HG03097 (cell line): Measurements from ENCODE around the gene EXOC1.
"Not testable (repeated sequence)": the region's sequence is repeated elsewhere in the genome, so short reads cannot be mapped to it uniquely, and the experiment has no call there.

Source experiments
- ATAC-seq: cut with Tn5 transposase; IDR thresholded peaks from one replicate; pipeline ENCODE4 v1.9.1; 2021; ENCODE audit not compliant: unreplicated experiment, low FRiP score

EXOC1 gene

DNA sequence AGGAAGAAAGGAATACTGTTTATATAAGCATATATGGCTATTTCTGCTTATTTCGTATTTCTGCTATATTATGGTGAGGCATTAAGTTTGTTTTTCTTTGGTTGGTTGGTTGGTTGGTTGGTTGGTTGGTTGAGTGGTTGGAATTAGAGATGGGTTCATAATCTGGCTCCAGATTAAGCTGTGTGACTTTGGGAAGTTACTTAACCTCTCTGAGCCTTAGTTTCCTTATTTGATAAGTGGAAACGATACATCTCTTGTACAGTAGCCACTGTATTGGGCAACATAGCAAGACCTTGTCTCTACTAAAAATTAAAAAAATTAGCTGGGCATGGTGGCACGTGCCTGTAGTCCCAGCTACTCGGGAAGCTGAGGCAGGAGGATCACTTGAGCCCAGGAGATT is 49.2 kb downstream of the EXOC1 start:
- no peak for ATAC-seq

DNA sequence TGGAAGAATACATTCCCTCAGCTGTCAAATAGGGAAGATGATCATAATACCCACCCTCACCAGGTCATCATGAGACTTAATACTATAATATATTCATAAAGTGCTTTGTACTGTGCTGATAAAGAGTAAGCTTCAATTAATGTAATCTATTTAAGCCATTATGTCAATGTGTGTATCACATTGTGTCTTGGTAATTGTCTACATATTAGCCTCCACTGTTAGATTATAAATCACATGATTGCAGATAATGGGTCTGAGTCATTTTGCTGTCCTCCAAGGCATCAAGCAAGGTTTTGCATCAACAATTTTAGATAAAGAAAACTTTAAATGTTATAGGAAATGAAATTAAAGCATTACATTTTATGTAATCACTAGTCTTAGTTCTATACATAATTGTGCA is 50.1 kb downstream of the EXOC1 start:
- no peak for ATAC-seq

GRCh38 chr4:55904576-55904975 is 51.1 kb downstream of the EXOC1 start:
- no peak for ATAC-seq

DNA sequence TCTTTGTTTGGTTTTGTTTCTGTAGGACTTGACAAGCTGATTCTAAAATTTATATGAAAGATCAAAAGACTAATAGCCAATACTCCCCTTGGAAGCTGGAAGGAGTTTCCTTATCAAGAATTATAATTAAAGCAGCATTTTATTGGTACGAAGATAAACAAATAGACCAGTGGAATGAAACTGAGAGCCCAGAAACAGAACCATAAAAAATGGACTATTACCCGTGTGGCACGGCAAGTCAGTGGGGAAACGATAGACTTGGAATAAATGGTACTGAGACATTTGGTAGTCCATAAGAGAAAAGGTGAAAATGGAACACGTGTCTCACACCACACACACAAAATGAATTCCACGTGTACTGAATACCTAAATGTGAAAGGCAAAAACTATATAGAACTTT is 52.9 kb downstream of the EXOC1 start:
- no peak for ATAC-seq

DNA sequence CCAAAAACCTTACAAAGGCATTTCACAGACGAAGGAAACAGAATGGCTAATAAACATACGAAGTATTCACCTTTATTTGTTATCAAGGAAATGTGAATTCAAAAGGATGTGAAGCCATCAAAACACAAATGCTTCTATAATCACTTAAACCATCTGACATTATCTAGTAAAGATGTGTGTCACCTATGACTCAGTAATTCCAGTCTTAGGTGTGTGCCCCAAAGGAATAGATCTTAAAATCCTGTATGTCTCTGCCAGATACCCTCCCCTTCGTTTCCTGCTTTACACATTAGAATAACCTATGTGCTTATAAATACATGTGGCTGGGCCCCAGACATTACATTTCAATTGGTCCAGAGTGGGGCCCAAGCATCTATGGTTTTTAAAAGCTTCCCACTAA is 53.5 kb downstream of the EXOC1 start:
- ATAC-seq = no peak

GRCh38 chr4:55907469-55907868 is 54.0 kb downstream of the EXOC1 start:
- no peak for ATAC-seq

GRCh38 chr4:55910140-55910539 is 56.7 kb downstream of the EXOC1 start:
- ATAC-seq = no peak

GRCh38 chr4:55912249-55912648 is 58.8 kb downstream of the EXOC1 start:
- no peak for ATAC-seq

DNA sequence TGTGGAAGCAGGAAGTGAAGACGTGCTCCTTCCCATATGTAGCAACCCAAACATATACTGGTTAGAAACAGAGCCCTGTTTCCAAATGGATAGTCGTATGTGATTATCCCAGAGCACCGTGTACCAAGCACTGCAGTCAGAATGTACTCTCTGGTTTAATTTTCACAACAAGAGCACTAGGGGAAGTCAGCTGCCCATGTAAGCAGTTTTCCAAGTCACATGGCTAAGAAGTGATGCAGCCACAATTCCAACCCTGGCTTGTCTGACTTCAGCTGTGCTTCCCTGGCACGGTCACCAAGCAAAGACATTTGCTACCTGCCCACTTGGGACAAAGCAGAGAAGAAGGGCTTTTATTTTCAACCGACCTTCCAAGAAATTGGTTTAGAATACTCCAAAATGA is 67.1 kb downstream of the EXOC1 start:
- no peak for ATAC-seq

DNA sequence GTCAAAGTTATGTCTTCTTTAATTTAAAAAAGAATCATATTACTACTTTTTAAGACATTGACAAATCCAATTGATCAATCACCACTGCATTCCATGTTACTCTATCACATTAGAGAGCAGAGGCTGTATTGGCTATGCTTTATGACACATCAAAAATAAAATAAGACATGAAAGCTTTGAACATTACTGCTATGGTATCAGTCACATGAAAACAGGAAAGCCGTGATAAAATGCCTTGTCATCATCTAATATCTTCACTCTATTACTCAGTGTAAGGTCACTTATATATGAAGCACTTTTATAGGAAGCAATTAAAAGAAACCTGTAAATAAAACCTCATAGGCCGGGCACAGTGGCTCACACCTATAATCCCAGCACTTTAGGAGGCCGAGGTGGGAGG is 67.6 kb downstream of the EXOC1 start:
- ATAC-seq = no peak

DNA sequence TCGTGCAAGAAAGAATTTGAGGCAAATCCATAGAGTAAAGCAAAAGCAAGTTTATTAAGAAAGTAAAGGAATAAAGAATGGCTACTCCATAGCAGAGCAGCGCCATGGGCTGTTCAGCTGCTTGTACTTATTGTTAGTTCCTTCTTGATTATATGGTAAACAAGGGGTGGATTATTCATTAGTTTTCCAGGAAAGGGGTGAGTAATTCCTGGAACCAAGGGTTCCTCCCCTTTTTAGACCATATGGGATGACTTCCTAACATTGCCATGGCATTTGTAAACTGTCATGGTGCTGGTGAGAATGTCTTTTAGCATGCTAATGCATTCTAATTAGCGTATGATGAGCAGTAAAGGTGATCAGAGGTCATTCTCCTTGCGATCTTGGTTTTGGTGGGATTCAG is 71.8 kb downstream of the EXOC1 start:
- no peak for ATAC-seq

DNA sequence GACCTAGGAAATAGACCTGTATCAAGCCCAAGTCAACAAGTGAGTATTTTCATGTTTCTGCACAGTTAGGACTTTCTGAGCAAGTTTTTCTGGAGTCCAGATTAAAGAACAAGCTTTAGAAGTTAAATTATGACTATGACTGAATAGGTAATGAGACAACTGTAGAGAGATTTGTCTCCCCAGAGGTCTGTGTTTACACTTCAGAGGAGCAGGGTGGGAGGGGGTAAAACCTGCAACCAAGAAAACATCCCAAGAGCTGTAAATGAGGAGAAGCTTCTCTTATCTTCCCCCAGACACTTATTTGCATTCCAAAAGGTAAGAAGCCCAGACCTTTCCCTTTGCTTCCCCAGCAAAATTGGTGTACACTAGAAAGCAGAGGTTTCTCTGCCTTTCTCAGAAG is 73.2 kb downstream of the EXOC1 start:
- ATAC-seq = no peak

DNA sequence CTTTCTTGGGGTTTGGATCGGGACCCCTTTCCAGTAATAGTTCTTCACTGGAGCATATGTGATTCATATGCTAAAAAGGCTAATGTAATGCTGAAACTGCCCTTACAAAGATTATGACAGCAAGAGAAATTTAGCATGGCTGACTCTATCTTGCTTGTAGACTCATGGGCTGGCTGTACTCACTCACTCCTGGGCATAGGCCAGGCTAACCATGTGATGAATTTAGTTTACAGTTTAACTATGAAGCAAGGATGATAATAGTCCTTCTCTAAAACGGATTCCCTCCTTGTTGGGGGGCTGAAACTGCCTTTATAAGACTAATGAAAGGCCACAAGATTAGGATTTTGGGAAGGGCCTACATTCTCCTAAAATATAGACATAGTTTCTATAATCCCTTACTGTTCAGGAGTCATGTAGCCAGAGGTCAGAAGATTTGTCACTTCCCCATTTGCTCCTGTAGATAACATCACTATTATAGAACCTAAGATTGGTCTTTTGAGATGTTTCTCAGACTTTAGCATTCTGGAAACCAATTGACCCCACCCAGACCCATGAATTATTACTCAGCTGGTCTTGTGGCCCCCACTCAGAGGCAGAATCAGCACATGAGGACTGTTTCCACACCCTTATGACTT is 74.5 kb downstream of the EXOC1 start:
- ATAC-seq = no peak

GRCh38 chr4:55928846-55929245 is 75.4 kb downstream of the EXOC1 start:
- ATAC-seq = no peak

DNA sequence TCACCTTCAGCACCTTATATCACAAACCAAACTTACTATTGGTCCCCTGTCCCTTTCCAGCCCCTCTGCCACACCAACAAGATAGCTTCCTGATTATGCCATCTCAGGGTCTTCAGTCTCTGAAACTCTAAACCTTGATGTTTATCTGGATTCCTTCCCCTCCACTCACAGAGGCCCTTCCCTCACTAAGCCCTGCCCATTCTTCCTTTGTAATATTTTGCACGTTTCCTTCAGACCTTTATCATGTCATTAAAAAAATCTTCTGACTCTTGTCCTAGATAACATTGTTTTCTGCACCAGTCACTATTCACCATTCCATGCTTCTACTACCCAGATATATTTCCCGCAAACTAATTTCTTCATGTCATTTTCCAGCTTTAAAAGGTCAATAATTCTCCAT is 77.6 kb downstream of the EXOC1 start:
- ATAC-seq = no peak

DNA sequence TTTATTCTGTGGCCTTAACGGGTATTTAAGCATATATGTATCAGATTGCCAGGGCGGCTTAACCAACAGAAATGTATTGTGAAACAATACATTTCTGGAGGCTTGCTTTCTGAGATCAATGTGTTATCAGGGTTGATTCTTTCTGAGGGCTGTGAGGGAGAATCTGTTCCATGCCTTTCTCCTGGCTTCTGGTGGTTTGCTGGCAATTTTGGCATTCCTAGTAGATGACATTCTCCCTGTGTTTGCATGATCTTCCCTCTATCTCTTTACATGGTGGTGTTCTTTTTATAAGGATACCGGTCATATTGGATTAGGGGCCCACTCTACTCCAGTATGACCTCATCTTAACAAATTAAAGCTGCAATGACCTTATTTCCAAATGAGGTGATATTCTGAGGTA is 78.4 kb downstream of the EXOC1 start:
- ATAC-seq = no peak

GRCh38 chr4:55932511-55932910 is 79.1 kb downstream of the EXOC1 start:
- ATAC-seq = no peak

- no peak for ATAC-seq
Measured at GRCh38 chr4:55933611-55934010, 80.2 kb downstream of the EXOC1 start.

DNA sequence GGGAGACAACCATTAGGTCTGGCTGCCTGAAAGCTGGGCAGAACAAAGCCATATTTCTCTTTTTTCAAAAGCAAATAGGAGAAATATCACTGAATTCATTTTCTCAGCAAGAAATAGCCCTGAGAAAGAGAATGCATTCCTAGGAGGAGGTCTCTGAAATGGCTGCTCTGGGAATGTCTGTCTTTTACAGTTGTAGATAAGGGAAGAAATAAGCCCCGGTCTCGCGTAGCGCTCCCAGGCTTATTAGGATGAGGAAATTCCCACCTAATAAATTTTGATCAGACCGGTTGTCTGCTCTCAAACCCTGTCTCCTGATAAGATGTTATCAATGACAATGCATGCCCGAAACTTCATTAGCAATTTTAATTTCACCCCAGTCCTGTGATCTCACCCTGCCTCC is 82.5 kb downstream of the EXOC1 start:
- ATAC-seq = not testable (repeated sequence)

DNA sequence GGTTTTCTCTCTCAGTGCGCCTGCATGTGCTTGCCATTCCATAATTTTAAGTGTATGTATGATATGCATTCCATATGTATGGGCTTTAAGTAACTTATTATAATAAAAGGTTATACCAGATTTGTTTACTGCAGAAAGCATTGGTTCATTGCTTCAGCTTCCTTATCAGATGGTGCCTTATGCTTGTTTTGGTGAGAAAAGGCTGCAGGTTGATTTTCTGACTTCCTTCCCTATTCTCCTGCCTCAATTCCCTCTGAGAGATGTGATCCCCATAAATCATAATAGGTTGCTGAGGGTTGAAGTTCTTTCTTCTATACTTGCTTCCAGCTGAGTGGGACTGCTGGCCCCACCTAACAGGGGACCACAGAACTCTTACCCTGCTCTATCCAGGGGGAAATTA is 85.0 kb downstream of the EXOC1 start:
- no peak for ATAC-seq

GRCh38 chr4:55939421-55939820 is 86.0 kb downstream of the EXOC1 start:
- no peak for ATAC-seq

DNA sequence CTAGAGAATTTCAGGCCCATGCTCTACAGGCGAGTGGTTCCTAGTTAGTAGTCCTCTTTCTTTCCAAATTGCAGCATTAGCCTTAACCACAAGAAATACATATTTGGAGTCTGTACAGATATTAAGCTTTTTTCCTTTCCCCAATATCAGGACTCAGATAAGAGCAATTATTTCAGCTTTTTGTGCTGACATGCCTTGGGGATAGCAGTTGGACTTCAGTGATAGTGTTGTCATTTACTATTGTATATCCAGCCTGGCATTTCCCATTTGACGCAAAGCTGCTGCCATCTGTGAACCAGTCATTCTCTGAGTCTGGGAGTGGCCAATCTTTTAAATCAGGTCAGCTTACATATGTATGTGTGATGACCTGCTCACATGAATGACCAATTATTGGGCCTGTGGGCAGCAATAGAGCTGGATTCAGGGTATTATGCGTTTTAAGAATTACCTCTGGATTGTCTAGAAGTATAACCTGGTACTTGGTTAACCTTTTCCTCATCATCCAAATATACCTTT is 88.5 kb downstream of the EXOC1 start:
- no peak for ATAC-seq
